OCI-LY7 (cell line): Measurements from ENCODE around the gene PTDSS2. TPM values are rescaled to one million over a fixed set of nuclear protein-coding genes. Genes with fewer than 3 reads are reported as not detected.

ENCODE experiments used
- BruUV-seq: library from RNA; stranded (reverse); fragments of 400-500 nt; replicated peaks from 2 replicates; lab custom pipeline; 2021; lab: Mats Ljungman, UMichigan
- CTCF ChIA-PET: fragments of 300-600 bp; sonication (Branson Sonifier 250); formaldehyde crosslinking; loops from one replicate; lab custom pipeline; 2022; ENCODE audit warnings: antibody characterized with exemption; ENCODE audit not compliant: unreplicated experiment; lab: Charles Lee
- POLR2A ChIA-PET: fragments of 300-600 bp; sonication (Branson Sonifier 250); formaldehyde crosslinking; loops from one replicate; lab custom pipeline; 2022; ENCODE audit warnings: antibody characterized with exemption; lab: Charles Lee
- DNase-seq: peaks from one replicate; pipeline ENCODE4 v3.0.0-alpha.2; 2015; ENCODE audit warnings: low spot score
- H2AFZ ChIP-seq: fragments of 200-600 bp; sonication (generic), shearing (Covaris generic); 2 replicates; pipeline ENCODE4 v1.6.1; 2014; ENCODE audit warnings: mild to moderate bottlenecking, antibody characterized with exemption, low read length, moderate library complexity
- H3K27ac ChIP-seq: fragments of 200-600 bp; sonication (generic); 2 replicates; pipeline ENCODE4 v1.5.1; 2014; ENCODE audit warnings: mixed run types, low read depth, mild to moderate bottlenecking, moderate library complexity, low read length, inconsistent platforms; ENCODE audit not compliant: poor library complexity, severe bottlenecking
- H3K36me3 ChIP-seq: fragments of 200-600 bp; sonication (generic); 2 replicates; pipeline ENCODE4 v1.6.1; 2014; ENCODE audit warnings: mild to moderate bottlenecking, antibody characterized with exemption, low read length, moderate library complexity, mixed read lengths; ENCODE audit not compliant: insufficient read depth
- H3K4me1 ChIP-seq: fragments of 200-600 bp; sonication (generic); 2 replicates; pipeline ENCODE4 v1.5.1; 2014; ENCODE audit warnings: mild to moderate bottlenecking, low read length; ENCODE audit not compliant: insufficient read depth, poor library complexity, severe bottlenecking
- H3K4me2 ChIP-seq: fragments of 200-600 bp; sonication (generic); 2 replicates; pipeline ENCODE4 v1.6.1; 2014; ENCODE audit warnings: mild to moderate bottlenecking, low read length
- H3K4me3 ChIP-seq: fragments of 200-600 bp; sonication (generic); 2 replicates; pipeline ENCODE4 v1.5.1; 2014; ENCODE audit warnings: mild to moderate bottlenecking, low read depth, low read length; ENCODE audit not compliant: poor library complexity, severe bottlenecking
- H3K79me2 ChIP-seq: fragments of 200-600 bp; sonication (generic); 2 replicates; pipeline ENCODE4 v1.6.1; 2016; ENCODE audit warnings: low read depth, mild to moderate bottlenecking, low read length, moderate library complexity, mixed read lengths; ENCODE audit not compliant: insufficient read depth
- H3K9me2 ChIP-seq: fragments of 200-600 bp; sonication (generic); 2 replicates; pipeline ENCODE4 v1.6.1; 2016; ENCODE audit warnings: mild to moderate bottlenecking, low read length, mixed read lengths; ENCODE audit not compliant: insufficient read depth
- H3K9me3 ChIP-seq: fragments of 200-600 bp; sonication (generic); 2 replicates; pipeline ENCODE4 v1.6.1; 2014; ENCODE audit warnings: mild to moderate bottlenecking, mixed run types, low read length, mixed read lengths
- H4K20me1 ChIP-seq: fragments of 200-600 bp; sonication (generic); 2 replicates; pipeline ENCODE4 v1.6.1; 2014; ENCODE audit warnings: mild to moderate bottlenecking, antibody characterized with exemption, low read length, moderate library complexity, mixed read lengths; ENCODE audit not compliant: insufficient read depth
- EZH2phosphoT487 ChIP-seq: fragments of 200-600 bp; sonication (generic); IDR thresholded peaks from 2 replicates; pipeline ENCODE4 v1.6.1; 2018; ENCODE audit warnings: low read depth, borderline replicate concordance, mild to moderate bottlenecking, mixed run types, antibody characterized with exemption, low read length, moderate library complexity, mixed read lengths
- intact Hi-C: fragments of 100-400 bp; cut with micrococcal nuclease; formaldehyde crosslinking; loops from one replicate; pipeline ENCODE4 v1.10.0; 2022; ENCODE audit not compliant: unreplicated experiment
- total RNA-seq, 2 experiments: library from RNA; depleted of rRNA in 1 of 2; stranded (reverse); fragments of >200 nt in 1 of 2; shearing (Covaris generic) in 1 of 2; gene quantifications; 2 replicates each; pipeline ENCODE4 v1.2.3, GENCODE V29; 2014 to 2022
- TF ChIP-seq, protein P1 (sequence below): fragments of 200-600 bp; sonication (generic); conservative IDR thresholded peaks from 2 replicates; pipeline ENCODE4 v1.5.1; 2014; ENCODE audit warnings: mild to moderate bottlenecking, antibody characterized with exemption, low read length, moderate library complexity, mixed read lengths

The PTDSS2 gene
- total RNA-seq, 2 experiments from 2014 or later: 27.8 to 32.7 TPM

DNA sequence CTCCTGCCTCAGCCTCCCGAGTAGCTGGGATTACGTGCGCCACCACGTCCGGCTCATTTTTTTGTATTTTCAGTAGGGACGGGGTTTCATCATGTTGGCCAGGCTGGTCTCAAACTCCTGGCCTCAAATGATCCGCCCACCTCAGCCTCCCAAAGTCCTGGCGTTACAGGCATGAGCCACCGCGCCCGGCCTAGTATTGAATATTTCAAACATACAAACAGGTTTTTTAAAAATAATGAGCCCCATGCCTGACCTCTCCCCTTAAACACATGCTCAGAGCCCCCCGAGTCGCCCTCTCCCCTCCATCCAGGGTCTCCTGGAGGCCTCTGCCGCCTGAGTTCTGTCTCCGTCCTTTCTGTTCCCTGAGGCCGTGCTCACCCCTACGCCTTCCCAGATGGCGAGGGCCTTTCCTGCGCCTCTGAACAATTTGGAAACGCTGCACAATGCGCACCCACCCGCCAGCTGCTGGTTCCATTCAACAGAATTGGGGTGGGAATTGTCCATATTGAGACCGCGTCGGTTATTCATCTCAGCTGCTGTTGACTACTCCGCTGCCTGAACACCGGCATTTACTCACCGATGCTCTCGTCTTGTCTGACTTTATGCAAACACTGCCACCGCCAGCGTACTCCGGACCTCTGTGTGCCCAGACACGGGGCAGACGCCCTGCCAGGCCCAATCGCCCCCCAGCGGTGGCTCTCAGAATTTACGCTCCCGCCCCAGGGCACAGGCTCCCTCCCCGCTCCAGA lies 70.5 kb downstream of the PTDSS2 start:
- H3K9me3 ChIP-seq: no peaks in the 10 kb centered on the region; the same call in 1 of the 2 replicates
- no peak overlapping the region for H3K27ac ChIP-seq
- H2AFZ ChIP-seq: no peak overlapping the region
- DNase-seq: no peak
- TF ChIP-seq, protein P1, sequence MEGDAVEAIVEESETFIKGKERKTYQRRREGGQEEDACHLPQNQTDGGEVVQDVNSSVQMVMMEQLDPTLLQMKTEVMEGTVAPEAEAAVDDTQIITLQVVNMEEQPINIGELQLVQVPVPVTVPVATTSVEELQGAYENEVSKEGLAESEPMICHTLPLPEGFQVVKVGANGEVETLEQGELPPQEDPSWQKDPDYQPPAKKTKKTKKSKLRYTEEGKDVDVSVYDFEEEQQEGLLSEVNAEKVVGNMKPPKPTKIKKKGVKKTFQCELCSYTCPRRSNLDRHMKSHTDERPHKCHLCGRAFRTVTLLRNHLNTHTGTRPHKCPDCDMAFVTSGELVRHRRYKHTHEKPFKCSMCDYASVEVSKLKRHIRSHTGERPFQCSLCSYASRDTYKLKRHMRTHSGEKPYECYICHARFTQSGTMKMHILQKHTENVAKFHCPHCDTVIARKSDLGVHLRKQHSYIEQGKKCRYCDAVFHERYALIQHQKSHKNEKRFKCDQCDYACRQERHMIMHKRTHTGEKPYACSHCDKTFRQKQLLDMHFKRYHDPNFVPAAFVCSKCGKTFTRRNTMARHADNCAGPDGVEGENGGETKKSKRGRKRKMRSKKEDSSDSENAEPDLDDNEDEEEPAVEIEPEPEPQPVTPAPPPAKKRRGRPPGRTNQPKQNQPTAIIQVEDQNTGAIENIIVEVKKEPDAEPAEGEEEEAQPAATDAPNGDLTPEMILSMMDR: no peak
- TF ChIP-seq EZH2phosphoT487: no peak
- H3K79me2 ChIP-seq: no peaks in the 10 kb centered on the region
- no peaks in the 10 kb centered on the region for H4K20me1 ChIP-seq
- H3K4me1 ChIP-seq: no peaks in the 10 kb centered on the region
- H3K4me2 ChIP-seq: no peak overlapping the region
- ChIA-PET POLR2A (no interaction called here), CTCF (no interaction called here)
- intact Hi-C loops: no loop called here
- no peaks in the 10 kb centered on the region for H3K36me3 ChIP-seq
- H3K4me3 ChIP-seq: no peak overlapping the region
- BruUV-seq: no TSS peak
- H3K9me2 ChIP-seq: no peaks in the 10 kb centered on the region

DNA sequence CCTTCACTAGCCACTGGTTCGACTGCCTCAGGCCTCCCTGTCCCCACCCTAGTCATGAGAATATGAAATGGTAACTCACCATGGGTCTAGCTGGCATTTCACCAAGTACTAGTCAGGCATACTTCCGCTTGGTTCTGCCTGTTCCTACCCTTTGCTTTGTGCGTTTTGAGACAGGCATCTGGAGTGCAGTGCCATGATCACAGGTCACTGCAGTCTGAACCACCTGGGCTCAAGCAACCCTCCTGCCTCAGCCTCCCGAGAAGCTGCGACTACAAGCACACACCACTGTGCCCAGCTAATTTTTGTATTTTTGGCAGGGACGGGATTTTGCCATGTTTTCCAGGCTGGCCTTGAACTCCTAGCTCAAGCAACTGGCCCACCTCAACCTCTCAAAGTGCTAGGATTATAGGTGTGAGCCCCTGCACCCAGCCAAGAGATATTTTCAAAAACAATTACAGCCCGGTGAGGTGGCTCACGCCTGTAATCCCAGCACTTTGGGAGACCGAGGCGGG lies 71.2 kb downstream of the PTDSS2 start:
- Histone ChIP-seq H3K4me3 (no peak overlapping the region), H2AFZ (no peak overlapping the region), H3K9me3 (no peaks in the 10 kb centered on the region; the same call in 1 of the 2 replicates), H3K4me2 (no peak overlapping the region), H3K79me2 (no peaks in the 10 kb centered on the region), H3K9me2 (no peaks in the 10 kb centered on the region), H3K36me3 (no peaks in the 10 kb centered on the region), H3K4me1 (no peaks in the 10 kb centered on the region), H3K27ac (no peak overlapping the region), H4K20me1 (no peaks in the 10 kb centered on the region)
- intact Hi-C loops: no loop called here
- DNase-seq: no peak
- BruUV-seq: no TSS peak
- POLR2A ChIA-PET: no interaction called here
- CTCF ChIA-PET: no interaction called here
- TF ChIP-seq EZH2phosphoT487: no peak
- TF ChIP-seq, protein P1: no peak

GRCh38 chr11:526192-526591 lies 76.1 kb downstream of the PTDSS2 start:
- H3K4me2 ChIP-seq: no peak overlapping the region
- BruUV-seq: no TSS peak

More at GRCh38 chr11:526192-526591, 76.1 kb downstream of the PTDSS2 start:
- no peak overlapping the region for H3K4me3 ChIP-seq
- H3K36me3 ChIP-seq: no peaks in the 10 kb centered on the region
- no peaks in the 10 kb centered on the region for H3K79me2 ChIP-seq
- no peaks in the 10 kb centered on the region for H3K9me2 ChIP-seq
- H3K27ac ChIP-seq: no peak overlapping the region
- CTCF ChIA-PET: no interaction called here
- TF ChIP-seq, protein P1: no peak
- no peak for TF ChIP-seq EZH2phosphoT487
- no peak overlapping the region for H2AFZ ChIP-seq
- no peak for DNase-seq
- POLR2A ChIA-PET: no interaction called here
- intact Hi-C loops: no loop called here
- H4K20me1 ChIP-seq: no peaks in the 10 kb centered on the region
- H3K9me3 ChIP-seq: no peaks in the 10 kb centered on the region
- no peaks in the 10 kb centered on the region for H3K4me1 ChIP-seq
